ACC112 (cell line): ENCODE measurements around the gene SLC6A1.

ENCODE experiments used
- H2AFZ ChIP-seq: fragments of 200-600 bp; sonication (generic); one replicate; pipeline ENCODE4 v1.6.0; 2017; ENCODE audit warnings: antibody characterized with exemption, low read length; ENCODE audit not compliant: unreplicated experiment
- H3K27ac ChIP-seq: fragments of 200-600 bp; sonication (generic); 2 replicates; pipeline ENCODE4 v1.5.1; 2014; ENCODE audit warnings: low read depth, mild to moderate bottlenecking, antibody characterized with exemption, low read length, moderate library complexity
- H3K27me3 ChIP-seq: fragments of 200-600 bp; sonication (generic); 2 replicates; pipeline ENCODE4 v1.6.1; 2014; ENCODE audit warnings: mild to moderate bottlenecking, antibody characterized with exemption, low read length, moderate library complexity, mixed read lengths; ENCODE audit not compliant: insufficient read depth
- H3K36me3 ChIP-seq: fragments of 200-600 bp; sonication (generic); 2 replicates; pipeline ENCODE4 v1.6.1; 2016; ENCODE audit warnings: mild to moderate bottlenecking, antibody characterized with exemption, low read length, moderate library complexity, mixed read lengths; ENCODE audit not compliant: insufficient read depth
- H3K4me1 ChIP-seq: fragments of 200-600 bp; sonication (generic); one replicate; pipeline ENCODE4 v1.6.1; 2016; ENCODE audit warnings: low read length, mixed read lengths; ENCODE audit not compliant: insufficient read depth, unreplicated experiment, control insufficient read depth
- H3K4me3 ChIP-seq: fragments of 200-600 bp; sonication (generic); 2 replicates; pipeline ENCODE4 v1.5.1; 2014; ENCODE audit warnings: mild to moderate bottlenecking, low read depth, low read length
- H3K79me2 ChIP-seq: fragments of 200-600 bp; sonication (generic); one replicate; pipeline ENCODE4 v1.6.0; 2016; ENCODE audit warnings: low read length; ENCODE audit not compliant: control insufficient read depth, unreplicated experiment, insufficient read depth

Gene SLC6A1

GRCh38 chr3:11084098-11084497 is 91.5 kb downstream of the SLC6A1 start:
- H3K79me2 ChIP-seq = no peaks in the 10 kb centered on the region
- no peak overlapping the region for H3K27ac ChIP-seq
- no peak overlapping the region for H3K4me3 ChIP-seq
- H3K36me3 ChIP-seq = no peaks in the 10 kb centered on the region
- no peaks in the 10 kb centered on the region for H3K27me3 ChIP-seq
- H3K4me1 ChIP-seq = peaks cover 5% of the 10 kb centered on the region
- no peak overlapping the region for H2AFZ ChIP-seq

- H3K79me2 ChIP-seq = no peaks in the 10 kb centered on the region
- no peak overlapping the region for H2AFZ ChIP-seq
- H3K36me3 ChIP-seq = no peaks in the 10 kb centered on the region
- H3K27ac ChIP-seq = no peak overlapping the region
- peaks cover 5% of the 10 kb centered on the region for H3K4me1 ChIP-seq
- H3K4me3 ChIP-seq = no peak overlapping the region
- no peaks in the 10 kb centered on the region for H3K27me3 ChIP-seq
These were observed 92.1 kb downstream of the SLC6A1 start for GRCh38 chr3:11084677-11085076.

DNA sequence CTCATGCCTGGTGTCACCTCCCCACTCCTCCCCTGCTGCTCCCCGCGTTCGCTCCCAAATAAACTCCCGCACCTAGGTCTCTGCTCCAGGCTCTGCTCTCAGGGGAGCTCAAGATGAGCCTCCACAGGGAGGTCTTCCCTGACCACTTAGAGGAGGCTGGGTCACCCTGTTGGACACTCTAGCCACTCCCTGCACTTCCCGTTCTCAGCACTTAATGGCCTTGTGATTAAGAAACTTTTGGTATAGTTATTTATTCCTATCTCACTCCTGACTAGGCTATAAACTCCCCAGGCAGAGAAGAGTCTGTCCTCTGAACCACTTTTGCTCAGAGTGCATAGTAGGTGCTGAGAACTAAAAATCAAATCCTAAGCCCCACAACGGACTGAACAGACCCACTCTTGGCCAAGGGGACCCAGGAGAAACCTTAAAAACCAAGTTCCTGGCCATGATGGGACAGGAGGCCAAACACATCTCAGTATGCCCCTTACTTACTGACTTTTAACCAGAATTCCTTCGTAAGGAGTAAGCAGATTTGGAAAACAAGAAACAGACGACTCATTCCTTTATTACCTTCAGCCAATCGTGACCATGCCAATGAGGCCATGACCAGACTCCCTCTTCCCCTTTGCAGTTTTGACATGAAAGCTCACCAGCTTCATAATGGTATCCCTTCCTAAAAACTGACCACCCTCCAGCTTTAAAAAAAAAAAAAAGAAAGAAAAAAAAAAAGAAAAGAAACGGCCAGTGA is 92.7 kb downstream of the SLC6A1 start:
- Histone ChIP-seq H3K27me3 (no peaks in the 10 kb centered on the region), H3K36me3 (no peaks in the 10 kb centered on the region), H3K79me2 (no peaks in the 10 kb centered on the region), H2AFZ (no peak overlapping the region), H3K27ac (peak overlapping the region; percentile 13; the same call in 1 of the 2 replicates), H3K4me3 (no peak overlapping the region), H3K4me1 (peaks cover 5% of the 10 kb centered on the region)

DNA sequence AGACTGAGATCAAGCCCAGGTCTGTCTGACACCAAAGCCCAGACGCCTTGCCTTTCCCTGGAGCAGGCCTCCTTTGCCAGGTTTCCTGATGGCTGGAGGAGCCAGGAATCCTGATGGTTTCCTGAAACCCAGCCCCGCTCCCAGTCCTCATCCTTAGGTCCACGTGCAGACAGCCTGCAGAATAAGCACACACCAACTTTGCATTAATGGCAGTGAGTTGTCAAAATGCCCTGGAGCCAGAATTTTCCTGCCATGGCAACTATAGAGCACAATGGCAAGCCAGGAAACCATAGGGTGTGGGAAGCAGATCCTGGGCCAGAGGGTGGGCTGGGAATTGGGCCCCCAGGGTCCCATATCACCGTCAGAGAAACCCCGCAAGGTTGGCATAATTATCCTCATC is 94.3 kb downstream of the SLC6A1 start:
- H3K4me1 ChIP-seq = peaks cover 5% of the 10 kb centered on the region
- no peaks in the 10 kb centered on the region for H3K36me3 ChIP-seq
- no peak overlapping the region for H3K27ac ChIP-seq
- H3K4me3 ChIP-seq = no peak overlapping the region
- no peak overlapping the region for H2AFZ ChIP-seq
- no peaks in the 10 kb centered on the region for H3K27me3 ChIP-seq
- no peaks in the 10 kb centered on the region for H3K79me2 ChIP-seq

GRCh38 chr3:11088066-11088465 is 95.5 kb downstream of the SLC6A1 start:
- H3K4me3 ChIP-seq = no peak overlapping the region
- no peaks in the 10 kb centered on the region for H3K27me3 ChIP-seq
- H3K4me1 ChIP-seq = peaks cover 5% of the 10 kb centered on the region
- no peaks in the 10 kb centered on the region for H3K79me2 ChIP-seq
- no peak overlapping the region for H3K27ac ChIP-seq
- peak overlapping the region; percentile 10 for H2AFZ ChIP-seq
- no peaks in the 10 kb centered on the region for H3K36me3 ChIP-seq

- peaks cover 5% of the 10 kb centered on the region for H3K4me1 ChIP-seq
- H3K79me2 ChIP-seq = no peaks in the 10 kb centered on the region
- H2AFZ ChIP-seq = no peak overlapping the region
- H3K27ac ChIP-seq = no peak overlapping the region
- no peaks in the 10 kb centered on the region for H3K27me3 ChIP-seq
- no peaks in the 10 kb centered on the region for H3K36me3 ChIP-seq
- no peak overlapping the region for H3K4me3 ChIP-seq
These were observed 96.3 kb downstream of the SLC6A1 start for GRCh38 chr3:11088831-11089230.
